Neural progenitor cell (in vitro differentiated cells): Measurements from ENCODE around the gene LGALS4.

ENCODE experiments used
- CTCF ChIP-seq: fragments of 200-600 bp; sonication (generic); IDR thresholded peaks from 2 replicates; pipeline ENCODE4 v1.5.1; 2017; ENCODE audit warnings: antibody characterized with exemption, mild to moderate bottlenecking
- EZH2 ChIP-seq: fragments of 200-600 bp; sonication (generic); IDR thresholded peaks from 2 replicates; pipeline ENCODE4 v1.6.1; 2017; ENCODE audit warnings: antibody characterized with exemption, mild to moderate bottlenecking, moderate library complexity
- EZH2phosphoT487 ChIP-seq: fragments of 200-600 bp; sonication (generic); IDR thresholded peaks from 2 replicates; pipeline ENCODE4 v1.6.1; 2017; ENCODE audit warnings: antibody characterized with exemption

- no peak for TF ChIP-seq CTCF
- no peak for TF ChIP-seq EZH2
- TF ChIP-seq EZH2phosphoT487, result no peak
Measured at GRCh38 chr19:38837656-38838121, 24.9 kb upstream of the LGALS4 start.
